Tibial nerve (tissue), 3 donors: ENCODE measurements around the gene TSPAN19.

Experiments
- CTCF ChIP-seq, 5 experiments: fragments of 200-600 bp in 3 of 5; fragments of 450-650 bp in 2 of 5; sonication (generic) in 3 of 5; IDR thresholded peaks; one replicate each; pipeline ENCODE4 v1.5.1; 2016 to 2019; ENCODE audit warnings: antibody characterized with exemption in 5 of 5, mild to moderate bottlenecking in 3 of 5, moderate library complexity in 2 of 5
- POLR2A ChIP-seq, 2 donors: fragments of 450-650 bp; IDR thresholded peaks; one replicate each; pipeline ENCODE4 v1.6.1; 2017; ENCODE audit warnings: antibody characterized with exemption in 2 of 2, mild to moderate bottlenecking in 2 of 2, moderate library complexity in 2 of 2

GRCh38 chr12:84982888-84983287, 53.2 kb downstream of the TSPAN19 start:
- TF ChIP-seq CTCF (IDR thresholded peaks at IDR 0.05) (no peak), POLR2A (IDR thresholded peaks at IDR 0.05) (no peak)
